Vagina (tissue), 2 donors: ENCODE data around the gene RGS10. TPM values are rescaled to one million over a fixed set of nuclear protein-coding genes. Genes with fewer than 3 reads are reported as not detected.

Experiments
- DNase-seq, 2 donors: peaks; one replicate each; pipeline ENCODE4 v3.0.0-alpha.2; 2017; ENCODE audit errors: extremely low spot score in 2 of 2
- H3K27ac ChIP-seq: fragments of 200-600 bp; sonication (generic); one replicate; pipeline ENCODE4 v1.5.1; 2019
- H3K27me3 ChIP-seq: fragments of 200-600 bp; sonication (generic); one replicate; pipeline ENCODE4 v1.5.1; 2019
- H3K36me3 ChIP-seq, 2 donors: fragments of 200-600 bp; sonication (generic); one replicate each; pipeline ENCODE4 v1.5.1; 2017 to 2019
- H3K4me1 ChIP-seq: fragments of 200-600 bp; sonication (generic); one replicate; pipeline ENCODE4 v1.5.1; 2019
- H3K4me3 ChIP-seq, 2 donors: fragments of 200-600 bp; sonication (generic); 1 replicate in 1 of 2; 2 replicates in 1 of 2; pipeline ENCODE4 v1.5.1; 2016 to 2019
- H3K9me3 ChIP-seq: fragments of 200-600 bp; sonication (generic); one replicate; pipeline ENCODE4 v1.5.1; 2019
- POLR2A ChIP-seq, 2 donors: fragments of 450-650 bp; IDR thresholded peaks; one replicate each; pipeline ENCODE4 v1.6.1; 2017; ENCODE audit warnings: antibody characterized with exemption in 2 of 2, mild to moderate bottlenecking in 2 of 2, moderate library complexity in 2 of 2
- POLR2AphosphoS5 ChIP-seq, 2 donors: sonication (generic); formaldehyde crosslinking; IDR thresholded peaks; one replicate each; pipeline ENCODE4 v1.9.0; 2017; ENCODE audit warnings: antibody characterized with exemption in 2 of 2, mild to moderate bottlenecking in 2 of 2, low read depth in 1 of 2; ENCODE audit not compliant: insufficient read depth in 1 of 2
- intact Hi-C: fragments of 100-400 bp; cut with DNase I; formaldehyde crosslinking; loops from one replicate; pipeline ENCODE4 v1.15.1; 2023
- total RNA-seq: library from RNA; depleted of rRNA; stranded (reverse); fragments of >200 nt; gene quantifications from one replicate; pipeline ENCODE4 v1.2.3, GENCODE V29; 2016
- TF ChIP-seq, protein P1 (sequence below), 3 experiments: fragments of 450-650 bp in 2 of 3; fragments of 200-600 bp in 1 of 3; sonication (generic) in 1 of 3; IDR thresholded peaks; one replicate each; pipeline ENCODE4 v1.5.1; 2017 to 2019; ENCODE audit warnings: antibody characterized with exemption in 3 of 3, mild to moderate bottlenecking in 2 of 3, moderate library complexity in 2 of 3

The RGS10 gene
- total RNA-seq, 1 donor from 2014 or later: 63.6 TPM

DNA sequence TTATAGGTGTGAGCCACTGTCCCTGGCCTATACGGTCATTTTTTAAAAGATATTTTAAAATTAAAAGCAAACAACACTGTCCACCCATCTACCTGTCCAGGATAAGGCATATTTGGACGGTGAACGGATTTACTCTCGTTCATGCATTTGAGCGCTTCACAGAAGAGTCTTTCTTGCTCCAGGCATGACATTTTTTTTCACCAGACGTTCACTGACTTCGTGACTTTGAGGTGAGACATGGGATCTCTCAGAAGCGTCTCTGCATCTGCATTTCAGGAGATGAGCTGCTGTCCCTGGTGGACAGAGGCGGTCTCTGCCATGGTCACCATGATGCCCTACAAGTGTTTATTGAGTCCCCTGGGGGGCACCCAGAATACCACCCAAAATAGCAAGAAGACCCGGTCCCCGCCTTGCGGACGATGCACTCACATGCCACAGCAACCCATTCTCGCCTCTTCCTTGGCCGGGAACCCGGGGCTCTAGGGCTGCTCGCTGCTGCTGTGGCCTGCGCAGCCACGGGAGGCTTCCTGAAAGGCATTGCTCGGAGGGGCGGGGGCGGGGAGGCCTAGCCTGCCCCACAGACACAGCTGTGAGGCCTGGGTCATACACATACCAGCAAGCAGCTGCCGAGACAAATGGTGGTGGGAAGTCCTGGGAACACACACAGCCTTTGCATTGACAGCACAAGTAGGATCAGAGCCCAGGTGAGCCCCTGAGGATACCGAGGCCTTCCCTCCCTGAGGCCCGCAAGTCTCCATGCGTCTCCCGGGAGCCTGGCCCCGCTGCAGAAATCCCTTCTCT, 84.4 kb downstream of the RGS10 start:
- DNase-seq: no peak
- Histone ChIP-seq H3K27ac (no peak overlapping the region), H3K4me1 (no peaks in the 10 kb centered on the region), H3K4me3 (no peak overlapping the region), H3K9me3 (no peaks in the 10 kb centered on the region), H3K27me3 (no peaks in the 10 kb centered on the region), H3K36me3 (no peaks in the 10 kb centered on the region)
- intact Hi-C loops: no loop called here
- no peak for TF ChIP-seq POLR2AphosphoS5 (IDR thresholded peaks at IDR 0.05; ENCODE audit: insufficient read depth in 1 of 2, low read depth in 1 of 2)

- H3K4me1 ChIP-seq: no peaks in the 10 kb centered on the region
- TF ChIP-seq POLR2A (IDR thresholded peaks at IDR 0.05) (no peak), POLR2AphosphoS5 (IDR thresholded peaks at IDR 0.05; ENCODE audit: insufficient read depth in 1 of 2, low read depth in 1 of 2) (no peak)
- TF ChIP-seq, protein P1, sequence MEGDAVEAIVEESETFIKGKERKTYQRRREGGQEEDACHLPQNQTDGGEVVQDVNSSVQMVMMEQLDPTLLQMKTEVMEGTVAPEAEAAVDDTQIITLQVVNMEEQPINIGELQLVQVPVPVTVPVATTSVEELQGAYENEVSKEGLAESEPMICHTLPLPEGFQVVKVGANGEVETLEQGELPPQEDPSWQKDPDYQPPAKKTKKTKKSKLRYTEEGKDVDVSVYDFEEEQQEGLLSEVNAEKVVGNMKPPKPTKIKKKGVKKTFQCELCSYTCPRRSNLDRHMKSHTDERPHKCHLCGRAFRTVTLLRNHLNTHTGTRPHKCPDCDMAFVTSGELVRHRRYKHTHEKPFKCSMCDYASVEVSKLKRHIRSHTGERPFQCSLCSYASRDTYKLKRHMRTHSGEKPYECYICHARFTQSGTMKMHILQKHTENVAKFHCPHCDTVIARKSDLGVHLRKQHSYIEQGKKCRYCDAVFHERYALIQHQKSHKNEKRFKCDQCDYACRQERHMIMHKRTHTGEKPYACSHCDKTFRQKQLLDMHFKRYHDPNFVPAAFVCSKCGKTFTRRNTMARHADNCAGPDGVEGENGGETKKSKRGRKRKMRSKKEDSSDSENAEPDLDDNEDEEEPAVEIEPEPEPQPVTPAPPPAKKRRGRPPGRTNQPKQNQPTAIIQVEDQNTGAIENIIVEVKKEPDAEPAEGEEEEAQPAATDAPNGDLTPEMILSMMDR (IDR thresholded peaks at IDR 0.05): no peak
- no peaks in the 10 kb centered on the region for H3K27me3 ChIP-seq
- no peak overlapping the region for H3K4me3 ChIP-seq
- intact Hi-C loops: no loop called here
- no peak for DNase-seq
- H3K9me3 ChIP-seq: no peaks in the 10 kb centered on the region
- no peak overlapping the region for H3K27ac ChIP-seq
- H3K36me3 ChIP-seq: no peaks in the 10 kb centered on the region
These were observed 86.1 kb downstream of the RGS10 start for GRCh38 chr10:119456435-119456810.

- H3K27ac ChIP-seq: no peak overlapping the region
- no peaks in the 10 kb centered on the region for H3K27me3 ChIP-seq
- no peaks in the 10 kb centered on the region for H3K9me3 ChIP-seq
- no peaks in the 10 kb centered on the region for H3K36me3 ChIP-seq
- no peak overlapping the region for H3K4me3 ChIP-seq
- intact Hi-C loops: no loop called here
- H3K4me1 ChIP-seq: no peaks in the 10 kb centered on the region
- TF ChIP-seq, protein P1 (IDR thresholded peaks at IDR 0.05): no peak
- TF ChIP-seq POLR2A (IDR thresholded peaks at IDR 0.05) (no peak), POLR2AphosphoS5 (IDR thresholded peaks at IDR 0.05; ENCODE audit: insufficient read depth in 1 of 2, low read depth in 1 of 2) (no peak)
- DNase-seq: no peak
These were observed 86.7 kb downstream of the RGS10 start for GRCh38 chr10:119455609-119456434.

DNA sequence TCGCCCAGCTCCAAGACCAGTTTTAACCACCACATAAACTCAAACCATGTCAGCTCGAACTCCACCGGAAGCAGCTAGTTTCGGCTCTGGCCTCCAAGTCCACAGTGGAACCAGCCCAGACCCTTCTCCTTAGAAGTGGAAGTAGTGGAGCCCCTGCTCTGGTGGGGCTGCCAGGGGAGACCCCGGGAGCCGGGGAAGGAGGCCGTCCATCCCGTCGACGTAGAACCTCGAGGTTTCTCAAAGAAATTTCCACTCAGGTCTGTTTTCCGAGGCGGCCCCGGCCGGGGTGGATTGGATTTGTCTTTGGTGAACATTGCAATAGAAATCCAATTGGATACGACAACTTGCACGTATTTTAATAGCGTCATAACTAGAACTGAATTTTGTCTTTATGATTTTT, 87.5 kb downstream of the RGS10 start:
- H3K36me3 ChIP-seq: no peaks in the 10 kb centered on the region
- H3K9me3 ChIP-seq: no peaks in the 10 kb centered on the region
- no peaks in the 10 kb centered on the region for H3K27me3 ChIP-seq
- DNase-seq: no peak
- H3K4me3 ChIP-seq: no peak overlapping the region
- H3K4me1 ChIP-seq: peaks cover 5% of the 10 kb centered on the region
- H3K27ac ChIP-seq: no peak overlapping the region
- TF ChIP-seq POLR2AphosphoS5 (IDR thresholded peaks at IDR 0.05; ENCODE audit: insufficient read depth in 1 of 2, low read depth in 1 of 2): no peak
- TF ChIP-seq POLR2A (IDR thresholded peaks at IDR 0.05): no peak
- TF ChIP-seq, protein P1 (IDR thresholded peaks at IDR 0.05): no peak
- intact Hi-C loops: no loop called here

GRCh38 chr10:119454316-119454715, 88.2 kb downstream of the RGS10 start:
- H3K4me1 ChIP-seq: peaks cover 5% of the 10 kb centered on the region
- no peaks in the 10 kb centered on the region for H3K36me3 ChIP-seq
- DNase-seq: no peak
- H3K27ac ChIP-seq: no peak overlapping the region
- TF ChIP-seq, protein P1 (IDR thresholded peaks at IDR 0.05): no peak
- TF ChIP-seq POLR2A (IDR thresholded peaks at IDR 0.05): no peak
- no peaks in the 10 kb centered on the region for H3K9me3 ChIP-seq
- H3K27me3 ChIP-seq: no peaks in the 10 kb centered on the region
- intact Hi-C loops: no loop called here
- no peak overlapping the region for H3K4me3 ChIP-seq
